MM.1S (cell line): ENCODE results near the gene ITGA5.

Source experiments
- DNase-seq: peaks from one replicate; pipeline ENCODE4 v3.0.0-alpha.2; 2015
- H2AFZ ChIP-seq: fragments of 300-600 bp; sonication (generic); 2 replicates; pipeline ENCODE4 v1.6.0; 2016; ENCODE audit warnings: antibody characterized with exemption, low read length
- H3F3A ChIP-seq: fragments of 300-600 bp; sonication (generic); 2 replicates; pipeline ENCODE4 v1.6.1; 2016; ENCODE audit warnings: mild to moderate bottlenecking, antibody characterized with exemption, low read length, moderate library complexity, mixed read lengths; ENCODE audit not compliant: insufficient read depth
- H3K27ac ChIP-seq: fragments of 300-600 bp; sonication (generic); 2 replicates; pipeline ENCODE4 v1.5.1; 2016; ENCODE audit warnings: mild to moderate bottlenecking, low read length
- H3K27me3 ChIP-seq: fragments of 300-600 bp; sonication (generic); replicated peaks from 2 replicates; pipeline ENCODE4 v1.6.0; 2016; ENCODE audit warnings: low read length; ENCODE audit not compliant: insufficient read depth
- H3K36me3 ChIP-seq: fragments of 300-600 bp; sonication (generic); replicated peaks from 2 replicates; pipeline ENCODE4 v1.6.1; 2016; ENCODE audit warnings: mild to moderate bottlenecking, low read length, mixed read lengths; ENCODE audit not compliant: insufficient read depth
- H3K4me1 ChIP-seq: fragments of 300-600 bp; sonication (generic); 2 replicates; pipeline ENCODE4 v1.6.1; 2016; ENCODE audit warnings: low read length, mixed read lengths
- H3K4me2 ChIP-seq: fragments of 300-600 bp; sonication (generic); 2 replicates; pipeline ENCODE4 v1.6.0; 2016; ENCODE audit warnings: low read depth, low read length
- H3K4me3 ChIP-seq: fragments of 300-600 bp; sonication (generic); 2 replicates; pipeline ENCODE4 v1.5.1; 2016; ENCODE audit warnings: low read length, mixed read lengths
- H3K79me2 ChIP-seq: fragments of 300-600 bp; sonication (generic); 2 replicates; pipeline ENCODE4 v1.6.1; 2016; ENCODE audit warnings: mixed run types, low read length, mixed read lengths
- H3K9ac ChIP-seq: fragments of 300-600 bp; sonication (generic); 2 replicates; pipeline ENCODE4 v1.6.1; 2016; ENCODE audit warnings: low read length, mixed read lengths
- H3K9me2 ChIP-seq: fragments of 300-600 bp; sonication (generic); replicated peaks from 2 replicates; pipeline ENCODE4 v1.6.1; 2016; ENCODE audit warnings: mild to moderate bottlenecking, low read length, mixed read lengths; ENCODE audit not compliant: insufficient read depth
- H3K9me3 ChIP-seq: fragments of 300-600 bp; sonication (generic); replicated peaks from 2 replicates; pipeline ENCODE4 v1.6.1; 2016; ENCODE audit warnings: mild to moderate bottlenecking, low read length, mixed read lengths; ENCODE audit not compliant: insufficient read depth
- H4K20me1 ChIP-seq: fragments of 300-600 bp; sonication (generic); 2 replicates; pipeline ENCODE4 v1.6.1; 2016; ENCODE audit warnings: mild to moderate bottlenecking, low read length, moderate library complexity, mixed read lengths; ENCODE audit not compliant: insufficient read depth
- EZH2 ChIP-seq: fragments of 300-600 bp; sonication (generic); optimal IDR thresholded peaks from 2 replicates; pipeline ENCODE3; 2017; ENCODE audit warnings: low read depth, mild to moderate bottlenecking, antibody characterized with exemption, low read length, mixed read lengths
- EZH2phosphoT487 ChIP-seq: fragments of 300-600 bp; sonication (generic); IDR thresholded peaks from 2 replicates; pipeline ENCODE4 v1.6.1; 2018; ENCODE audit warnings: antibody characterized with exemption, low read length
- TF ChIP-seq, protein P1 (sequence below): fragments of 300-600 bp; sonication (generic); IDR thresholded peaks from 2 replicates; pipeline ENCODE4 v1.5.1; 2016; ENCODE audit warnings: antibody characterized with exemption, low read length, mixed read lengths

ITGA5 gene

DNA sequence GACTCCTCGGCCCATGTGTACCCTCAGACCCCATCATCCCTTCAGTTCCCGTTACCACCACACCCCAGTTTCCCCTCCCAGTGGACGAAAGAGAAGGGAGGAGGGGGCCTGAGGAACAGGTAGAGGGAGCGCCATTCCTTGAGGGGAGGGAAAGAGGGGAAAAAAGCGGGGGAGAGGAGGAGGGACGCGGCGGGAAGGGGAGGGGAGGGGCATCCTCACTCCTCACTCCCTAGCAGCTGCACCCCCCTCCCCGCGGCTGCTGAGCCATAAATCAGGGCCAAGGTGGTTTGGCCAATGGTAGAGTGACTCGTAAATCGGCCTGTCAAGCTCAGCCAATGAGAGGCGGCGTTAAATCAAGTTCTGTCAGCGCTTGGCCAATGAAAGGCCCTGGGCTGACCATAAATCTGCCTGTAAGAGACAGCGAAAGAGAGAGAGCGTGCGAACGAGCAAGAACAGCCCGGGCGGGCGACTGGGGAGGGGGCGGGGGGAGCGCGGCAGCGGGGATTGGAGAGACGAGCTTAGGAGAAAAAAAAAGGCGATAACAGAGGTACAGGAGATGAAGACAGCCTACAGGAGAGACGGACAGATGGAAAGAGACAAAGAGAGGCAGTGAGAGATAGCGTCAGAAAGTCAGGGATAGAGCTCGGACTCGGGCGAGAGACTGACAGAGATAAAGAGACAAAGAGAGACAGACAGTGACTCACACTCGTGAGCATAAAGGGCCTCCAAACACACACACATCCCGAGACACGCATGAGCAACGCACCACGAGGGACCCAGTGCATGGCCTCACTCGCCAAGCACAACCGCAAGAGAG lies 59.9 kb downstream of the ITGA5 start:
- Histone ChIP-seq H3K9ac (peak overlapping the region; percentile 85), H2AFZ (peak overlapping the region; percentile 99), H3K4me1 (peaks cover 16% of the 10 kb centered on the region), H3K9me2 (no peaks in the 10 kb centered on the region), H3K79me2 (no peaks in the 10 kb centered on the region), H3K27ac (peak overlapping the region; percentile 31; the same call in 1 of the 2 replicates), H3K9me3 (no peaks in the 10 kb centered on the region), H3K27me3 (peaks cover 26% of the 10 kb centered on the region), H3K36me3 (no peaks in the 10 kb centered on the region), H3F3A (peaks cover 6% of the 10 kb centered on the region), H3K4me2 (peak overlapping the region; percentile 99), H4K20me1 (peaks cover 3% of the 10 kb centered on the region; the same call in 1 of the 2 replicates), H3K4me3 (peak overlapping the region; percentile 98)
- TF ChIP-seq EZH2 = no peak
- TF ChIP-seq, protein P1, sequence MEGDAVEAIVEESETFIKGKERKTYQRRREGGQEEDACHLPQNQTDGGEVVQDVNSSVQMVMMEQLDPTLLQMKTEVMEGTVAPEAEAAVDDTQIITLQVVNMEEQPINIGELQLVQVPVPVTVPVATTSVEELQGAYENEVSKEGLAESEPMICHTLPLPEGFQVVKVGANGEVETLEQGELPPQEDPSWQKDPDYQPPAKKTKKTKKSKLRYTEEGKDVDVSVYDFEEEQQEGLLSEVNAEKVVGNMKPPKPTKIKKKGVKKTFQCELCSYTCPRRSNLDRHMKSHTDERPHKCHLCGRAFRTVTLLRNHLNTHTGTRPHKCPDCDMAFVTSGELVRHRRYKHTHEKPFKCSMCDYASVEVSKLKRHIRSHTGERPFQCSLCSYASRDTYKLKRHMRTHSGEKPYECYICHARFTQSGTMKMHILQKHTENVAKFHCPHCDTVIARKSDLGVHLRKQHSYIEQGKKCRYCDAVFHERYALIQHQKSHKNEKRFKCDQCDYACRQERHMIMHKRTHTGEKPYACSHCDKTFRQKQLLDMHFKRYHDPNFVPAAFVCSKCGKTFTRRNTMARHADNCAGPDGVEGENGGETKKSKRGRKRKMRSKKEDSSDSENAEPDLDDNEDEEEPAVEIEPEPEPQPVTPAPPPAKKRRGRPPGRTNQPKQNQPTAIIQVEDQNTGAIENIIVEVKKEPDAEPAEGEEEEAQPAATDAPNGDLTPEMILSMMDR = no peak
- peak; percentile 98 for DNase-seq

DNA sequence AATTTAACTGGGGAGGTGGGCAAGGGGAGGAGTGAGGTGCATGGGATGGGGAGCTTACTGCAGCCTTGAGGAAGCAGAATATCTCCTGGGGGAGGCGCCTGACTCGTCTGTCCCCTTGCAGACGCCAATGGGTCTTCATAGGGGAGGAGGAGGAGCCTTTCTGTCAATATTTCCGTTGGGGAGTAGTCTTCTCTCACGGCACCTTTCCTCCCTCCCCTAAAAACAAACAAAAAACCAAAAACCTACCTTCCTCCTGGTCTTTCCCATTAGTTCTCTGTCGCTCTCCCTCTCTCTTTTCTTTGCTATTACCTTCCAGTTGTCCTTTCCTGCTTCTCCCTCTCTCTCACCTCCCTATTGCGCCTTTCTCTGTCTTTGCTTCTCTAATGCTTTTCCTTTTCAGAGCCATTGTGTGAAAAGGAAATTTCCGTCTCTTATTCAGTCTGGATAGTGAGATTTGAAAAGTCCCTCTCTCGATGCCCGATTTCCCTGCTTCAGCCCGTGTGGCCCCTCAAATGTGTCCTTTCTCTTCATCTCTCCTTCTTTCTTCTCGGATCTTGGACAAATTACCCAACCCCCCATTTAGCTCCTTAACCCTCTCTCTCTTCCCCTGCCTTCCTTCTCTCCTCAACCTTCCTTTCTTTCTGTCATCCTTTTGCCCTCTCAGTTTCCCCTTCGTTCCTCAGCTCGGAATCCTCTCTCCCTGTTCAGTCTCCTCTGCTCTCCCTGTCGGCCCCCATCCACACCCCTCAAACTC lies 60.7 kb downstream of the ITGA5 start:
- H3K79me2 ChIP-seq = no peaks in the 10 kb centered on the region
- H3K4me1 ChIP-seq = peaks cover 9% of the 10 kb centered on the region; the same call in 1 of the 2 replicates
- peak overlapping the region; percentile 99 for H3K4me2 ChIP-seq
- peak overlapping the region; percentile 85 for H3K9ac ChIP-seq
- H3K27ac ChIP-seq = peak overlapping the region; percentile 21; the same call in 1 of the 2 replicates
- no peaks in the 10 kb centered on the region for H3K9me3 ChIP-seq
- no peaks in the 10 kb centered on the region for H4K20me1 ChIP-seq
- peaks cover 18% of the 10 kb centered on the region for H3K27me3 ChIP-seq
- no peaks in the 10 kb centered on the region for H3K36me3 ChIP-seq
- H3K9me2 ChIP-seq = no peaks in the 10 kb centered on the region
- DNase-seq = peak; percentile 51
- H2AFZ ChIP-seq = peak overlapping the region; percentile 99
- H3K4me3 ChIP-seq = peak overlapping the region; percentile 98
- peaks cover 2% of the 10 kb centered on the region; the same call in 1 of the 2 replicates for H3F3A ChIP-seq
- TF ChIP-seq, protein P1 = no peak
- TF ChIP-seq EZH2phosphoT487 (no peak), EZH2 (no peak)

DNA sequence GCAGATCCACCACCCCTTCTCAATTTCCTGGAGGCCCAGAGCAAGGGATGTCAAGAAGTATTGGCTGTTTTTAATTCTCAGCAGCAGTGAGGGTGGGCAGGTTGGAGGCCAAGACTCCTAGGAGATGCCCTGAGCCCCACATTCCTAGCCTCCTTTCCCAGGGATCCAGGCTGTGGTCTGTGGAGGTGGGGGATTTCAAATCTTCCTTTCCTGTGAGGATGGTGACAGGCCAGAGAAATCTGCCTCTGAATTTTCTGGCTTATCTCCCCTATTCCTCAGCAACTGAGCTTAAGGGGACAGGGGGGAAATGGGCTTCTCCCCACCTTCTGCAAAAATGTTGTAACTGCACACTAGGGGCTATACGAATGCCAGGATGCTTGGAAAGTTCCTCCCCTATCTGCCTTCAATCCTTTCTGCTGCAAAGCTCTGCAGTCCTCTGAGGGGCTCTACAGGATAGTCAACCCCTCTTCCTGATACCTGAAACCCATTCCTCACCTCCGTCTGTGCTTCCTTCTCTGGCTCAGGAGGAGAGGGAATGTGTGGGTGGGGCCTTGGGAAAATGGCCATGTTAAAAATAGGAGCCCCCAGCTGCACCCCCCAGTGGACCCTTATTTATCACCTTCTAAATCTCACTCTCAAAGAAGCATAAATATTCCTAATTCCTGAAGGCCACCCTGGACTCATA lies 61.4 kb downstream of the ITGA5 start:
- no peak for DNase-seq
- no peak overlapping the region; the same call in 1 of the 2 replicates for H2AFZ ChIP-seq
- 0 out of 2 replicates have a peak, but pooled peaks cover 3% of the 10 kb centered on the region for H3K4me1 ChIP-seq

More for the DNA sequence above, 61.4 kb downstream of the ITGA5 start:
- no peaks in the 10 kb centered on the region for H3K9me3 ChIP-seq
- H3K36me3 ChIP-seq = no peaks in the 10 kb centered on the region
- no peak overlapping the region; the same call in 1 of the 2 replicates for H3K4me3 ChIP-seq
- TF ChIP-seq EZH2 = no peak
- TF ChIP-seq, protein P1 = no peak
- TF ChIP-seq EZH2phosphoT487 = no peak
- H3K9ac ChIP-seq = no peak overlapping the region
- H3K27ac ChIP-seq = no peak overlapping the region
- peaks cover 2% of the 10 kb centered on the region; the same call in 1 of the 2 replicates for H3F3A ChIP-seq
- peaks cover 11% of the 10 kb centered on the region for H3K27me3 ChIP-seq
- no peaks in the 10 kb centered on the region for H3K79me2 ChIP-seq
- no peaks in the 10 kb centered on the region for H3K9me2 ChIP-seq
- peak overlapping the region; percentile 99; the same call in 1 of the 2 replicates for H3K4me2 ChIP-seq
- no peaks in the 10 kb centered on the region for H4K20me1 ChIP-seq
